GM23338 (cell line): Measurements from ENCODE around the gene PRTN3. TPM values are rescaled to one million over a fixed set of nuclear protein-coding genes. Genes with fewer than 3 reads are reported as not detected.

ENCODE experiments used
- ATAC-seq: fragments of 200-7000 bp; cut with Tn5 transposase; 3 replicates; pipeline ENCODE4 v1.9.1; 2020
- DNase-seq: peaks from one replicate; pipeline ENCODE4 v3.0.0-alpha.2; 2015; ENCODE audit warnings: low spot score
- H2AFZ ChIP-seq: fragments of 200-600 bp; sonication (generic); 2 replicates; pipeline ENCODE4 v1.8.0; 2016; ENCODE audit warnings: antibody characterized with exemption, mild to moderate bottlenecking, moderate library complexity
- H3F3A ChIP-seq: fragments of 200-600 bp; sonication (generic); replicated peaks from 2 replicates; pipeline ENCODE4 v1.8.0; 2017; ENCODE audit warnings: antibody characterized with exemption, mixed run types, low read depth
- H3K27ac ChIP-seq: fragments of 200-600 bp; sonication (generic); 2 replicates; pipeline ENCODE4 v1.6.1; 2016; ENCODE audit warnings: low read depth
- H3K27me3 ChIP-seq: fragments of 200-600 bp; sonication (generic); 2 replicates; pipeline ENCODE4 v1.8.0; 2016; ENCODE audit warnings: mild to moderate bottlenecking, mixed run types, moderate library complexity; ENCODE audit not compliant: insufficient read depth
- H3K36me3 ChIP-seq: fragments of 200-600 bp; sonication (generic); 2 replicates; pipeline ENCODE4 v1.8.0; 2016; ENCODE audit warnings: mild to moderate bottlenecking; ENCODE audit not compliant: insufficient read depth
- H3K4me1 ChIP-seq: fragments of 200-600 bp; sonication (generic); 2 replicates; pipeline ENCODE4 v1.8.0; 2016; ENCODE audit warnings: mild to moderate bottlenecking, moderate library complexity; ENCODE audit not compliant: insufficient read depth
- H3K4me2 ChIP-seq: fragments of 200-600 bp; sonication (generic); 2 replicates; pipeline ENCODE4 v1.7.1; 2017; ENCODE audit warnings: mixed run types
- H3K4me3 ChIP-seq: fragments of 200-600 bp; sonication (generic); 2 replicates; pipeline ENCODE4 v1.6.1; 2016; ENCODE audit warnings: mixed run types
- H3K79me2 ChIP-seq: fragments of 200-600 bp; sonication (generic); replicated peaks from 2 replicates; pipeline ENCODE4 v1.8.0; 2017; ENCODE audit warnings: mild to moderate bottlenecking; ENCODE audit not compliant: insufficient read depth
- H3K9me2 ChIP-seq: fragments of 200-600 bp; sonication (generic); 2 replicates; pipeline ENCODE4 v1.8.0; 2017; ENCODE audit not compliant: insufficient read depth
- H4K20me1 ChIP-seq: fragments of 200-600 bp; sonication (generic); replicated peaks from 2 replicates; pipeline ENCODE4 v1.8.0; 2017; ENCODE audit warnings: mild to moderate bottlenecking; ENCODE audit not compliant: insufficient read depth
- H3K27ac Mint-ChIP-seq: 2 replicates; pipeline ENCODE4 v1.8.0; 2020; ENCODE audit warnings: inconsistent platforms, mild to moderate bottlenecking, moderate library complexity, mixed read lengths
- H3K27me3 Mint-ChIP-seq: 3 replicates; pipeline ENCODE4 v1.8.0; 2022; ENCODE audit warnings: low read depth, mild to moderate bottlenecking, moderate library complexity, mixed read lengths, inconsistent platforms; ENCODE audit not compliant: insufficient read depth, poor library complexity
- H3K36me3 Mint-ChIP-seq: 3 replicates; pipeline ENCODE4 v1.8.0; 2021; ENCODE audit warnings: low read depth, mild to moderate bottlenecking, inconsistent platforms, moderate library complexity, mixed read lengths
- H3K4me1 Mint-ChIP-seq: 3 replicates; pipeline ENCODE4 v1.8.0; 2020; ENCODE audit warnings: mild to moderate bottlenecking, inconsistent platforms, mixed read lengths
- H3K4me3 Mint-ChIP-seq: 3 replicates; pipeline ENCODE4 v1.8.0; 2021; ENCODE audit warnings: moderate library complexity, mild to moderate bottlenecking, inconsistent platforms, mixed read lengths
- H3K9me3 Mint-ChIP-seq: 3 replicates; pipeline ENCODE4 v1.8.0; 2020; ENCODE audit warnings: moderate library complexity, mild to moderate bottlenecking, inconsistent platforms, mixed read lengths
- CREB1 ChIP-seq: fragments of 250-450 bp; sonication (Bioruptor Pico); IDR thresholded peaks from 2 replicates; pipeline ENCODE4 v1.5.0; 2020; ENCODE audit warnings: low read depth, mild to moderate bottlenecking, moderate library complexity
- EZH2 ChIP-seq: fragments of 200-600 bp; sonication (generic); IDR thresholded peaks from one replicate; pipeline ENCODE4 v1.8.0; 2017; ENCODE audit warnings: antibody characterized with exemption, mild to moderate bottlenecking, low read depth; ENCODE audit not compliant: unreplicated experiment
- EZH2phosphoT487 ChIP-seq: fragments of 200-600 bp; sonication (generic); IDR thresholded peaks from one replicate; pipeline ENCODE4 v1.8.1; 2018; ENCODE audit warnings: antibody characterized with exemption; ENCODE audit not compliant: unreplicated experiment
- JUNB ChIP-seq: IDR thresholded peaks from one replicate; pipeline ENCODE4 v1.6.1; 2016; ENCODE audit warnings: antibody characterized with exemption; ENCODE audit not compliant: unreplicated experiment
- NANOG ChIP-seq: IDR thresholded peaks from 2 replicates; pipeline ENCODE4 v1.6.1; 2016; ENCODE audit warnings: antibody characterized with exemption, borderline replicate concordance
- POLR2AphosphoS5 ChIP-seq: IDR thresholded peaks from 2 replicates; pipeline ENCODE4 v1.6.1; 2016; ENCODE audit warnings: antibody characterized with exemption, low read depth
- STAT1 ChIP-seq: IDR thresholded peaks from one replicate; pipeline ENCODE4 v1.6.1; 2016; ENCODE audit warnings: antibody characterized with exemption; ENCODE audit not compliant: unreplicated experiment
- ZNF114 ChIP-seq: fragments of 250-450 bp; sonication (Bioruptor Pico); IDR thresholded peaks from 2 replicates; pipeline ENCODE4 v1.5.0; 2020; ENCODE audit warnings: mild to moderate bottlenecking, moderate library complexity
- ZNF331 ChIP-seq: fragments of 250-450 bp; sonication (Bioruptor Pico); IDR thresholded peaks from 2 replicates; pipeline ENCODE4 v1.5.0; 2020; ENCODE audit warnings: low read depth, mild to moderate bottlenecking, moderate library complexity
- polyA plus RNA-seq: library from polyadenylated mRNA; unstranded; fragments of >200 nt; fragmentation: Nextera tagmentation; extraction: Ambion mirVana; gene quantifications from 2 replicates; pipeline ENCODE4 v1.2.1, GENCODE V29; 2016
- total RNA-seq: library from RNA; depleted of rRNA; stranded (reverse); fragments of >200 nt; shearing (Covaris generic); gene quantifications from 2 replicates; pipeline ENCODE4 v1.2.3, GENCODE V29; 2014
- TF ChIP-seq, protein P1 (sequence below): fragments of 250-450 bp; sonication (Bioruptor Pico); IDR thresholded peaks from 2 replicates; pipeline ENCODE4 v1.5.0; 2020; ENCODE audit warnings: mild to moderate bottlenecking, moderate library complexity
- TF ChIP-seq, protein P2 (sequence below): IDR thresholded peaks from 2 replicates; pipeline ENCODE4 v1.6.1; 2016; ENCODE audit warnings: antibody characterized with exemption
- TF ChIP-seq, protein P3 (sequence below), 2 experiments: fragments of 200-600 bp in 1 of 2; sonication (generic) in 1 of 2; conservative IDR thresholded peaks; 2 replicates each; pipeline versions ENCODE4 v1.5.1 to v1.6.1; 2016 to 2017; ENCODE audit warnings: antibody characterized with exemption in 2 of 2, low read depth in 2 of 2, mild to moderate bottlenecking in 2 of 2, moderate library complexity in 1 of 2
- TF ChIP-seq, protein P4 (sequence below): IDR thresholded peaks from one replicate; pipeline ENCODE4 v1.6.1; 2018; ENCODE audit warnings: antibody characterized with exemption; ENCODE audit not compliant: unreplicated experiment

The PRTN3 gene
- total and polyA plus RNA-seq, 2 experiments from 2014 or later, result 0.21 to 0.68 TPM

DNA sequence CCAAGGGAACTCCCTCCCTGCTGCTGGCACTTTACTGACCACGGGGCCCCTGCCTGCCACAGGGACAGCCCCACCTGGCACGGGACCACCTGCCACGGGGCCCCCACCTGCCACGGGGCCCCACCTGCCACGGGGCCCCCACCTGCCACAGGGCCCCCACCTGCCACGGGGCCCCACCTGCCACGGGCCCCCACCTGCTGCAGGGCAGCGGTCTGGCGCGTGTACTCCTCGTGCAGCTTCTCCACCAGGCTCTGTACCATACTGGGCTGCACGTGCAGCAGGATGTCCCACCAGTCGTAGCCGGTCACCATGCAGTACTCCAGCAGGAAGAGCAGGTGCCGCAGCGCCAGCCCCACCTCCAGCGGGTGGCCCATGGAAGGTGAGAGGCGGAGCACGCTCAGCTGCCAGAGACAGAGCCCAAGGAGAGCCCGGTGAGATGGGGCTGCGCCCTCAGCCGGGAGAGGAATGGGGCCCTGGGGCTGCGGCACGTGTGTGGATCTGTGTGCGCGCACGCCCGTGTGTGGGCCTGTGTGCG is 36.0 kb downstream of the PRTN3 start:
- peaks cover 13% of the 10 kb centered on the region for H3K27me3 Mint-ChIP-seq
- H3K4me2 ChIP-seq, result no peak overlapping the region
- TF ChIP-seq ZNF331 (CRISPR knock-in tag) (no peak), JUNB (no peak), CREB1 (CRISPR knock-in tag) (no peak), ZNF114 (no peak), EZH2phosphoT487 (no peak), NANOG (no peak), POLR2AphosphoS5 (no peak), EZH2 (no peak), STAT1 (no peak)
- TF ChIP-seq, protein P1, sequence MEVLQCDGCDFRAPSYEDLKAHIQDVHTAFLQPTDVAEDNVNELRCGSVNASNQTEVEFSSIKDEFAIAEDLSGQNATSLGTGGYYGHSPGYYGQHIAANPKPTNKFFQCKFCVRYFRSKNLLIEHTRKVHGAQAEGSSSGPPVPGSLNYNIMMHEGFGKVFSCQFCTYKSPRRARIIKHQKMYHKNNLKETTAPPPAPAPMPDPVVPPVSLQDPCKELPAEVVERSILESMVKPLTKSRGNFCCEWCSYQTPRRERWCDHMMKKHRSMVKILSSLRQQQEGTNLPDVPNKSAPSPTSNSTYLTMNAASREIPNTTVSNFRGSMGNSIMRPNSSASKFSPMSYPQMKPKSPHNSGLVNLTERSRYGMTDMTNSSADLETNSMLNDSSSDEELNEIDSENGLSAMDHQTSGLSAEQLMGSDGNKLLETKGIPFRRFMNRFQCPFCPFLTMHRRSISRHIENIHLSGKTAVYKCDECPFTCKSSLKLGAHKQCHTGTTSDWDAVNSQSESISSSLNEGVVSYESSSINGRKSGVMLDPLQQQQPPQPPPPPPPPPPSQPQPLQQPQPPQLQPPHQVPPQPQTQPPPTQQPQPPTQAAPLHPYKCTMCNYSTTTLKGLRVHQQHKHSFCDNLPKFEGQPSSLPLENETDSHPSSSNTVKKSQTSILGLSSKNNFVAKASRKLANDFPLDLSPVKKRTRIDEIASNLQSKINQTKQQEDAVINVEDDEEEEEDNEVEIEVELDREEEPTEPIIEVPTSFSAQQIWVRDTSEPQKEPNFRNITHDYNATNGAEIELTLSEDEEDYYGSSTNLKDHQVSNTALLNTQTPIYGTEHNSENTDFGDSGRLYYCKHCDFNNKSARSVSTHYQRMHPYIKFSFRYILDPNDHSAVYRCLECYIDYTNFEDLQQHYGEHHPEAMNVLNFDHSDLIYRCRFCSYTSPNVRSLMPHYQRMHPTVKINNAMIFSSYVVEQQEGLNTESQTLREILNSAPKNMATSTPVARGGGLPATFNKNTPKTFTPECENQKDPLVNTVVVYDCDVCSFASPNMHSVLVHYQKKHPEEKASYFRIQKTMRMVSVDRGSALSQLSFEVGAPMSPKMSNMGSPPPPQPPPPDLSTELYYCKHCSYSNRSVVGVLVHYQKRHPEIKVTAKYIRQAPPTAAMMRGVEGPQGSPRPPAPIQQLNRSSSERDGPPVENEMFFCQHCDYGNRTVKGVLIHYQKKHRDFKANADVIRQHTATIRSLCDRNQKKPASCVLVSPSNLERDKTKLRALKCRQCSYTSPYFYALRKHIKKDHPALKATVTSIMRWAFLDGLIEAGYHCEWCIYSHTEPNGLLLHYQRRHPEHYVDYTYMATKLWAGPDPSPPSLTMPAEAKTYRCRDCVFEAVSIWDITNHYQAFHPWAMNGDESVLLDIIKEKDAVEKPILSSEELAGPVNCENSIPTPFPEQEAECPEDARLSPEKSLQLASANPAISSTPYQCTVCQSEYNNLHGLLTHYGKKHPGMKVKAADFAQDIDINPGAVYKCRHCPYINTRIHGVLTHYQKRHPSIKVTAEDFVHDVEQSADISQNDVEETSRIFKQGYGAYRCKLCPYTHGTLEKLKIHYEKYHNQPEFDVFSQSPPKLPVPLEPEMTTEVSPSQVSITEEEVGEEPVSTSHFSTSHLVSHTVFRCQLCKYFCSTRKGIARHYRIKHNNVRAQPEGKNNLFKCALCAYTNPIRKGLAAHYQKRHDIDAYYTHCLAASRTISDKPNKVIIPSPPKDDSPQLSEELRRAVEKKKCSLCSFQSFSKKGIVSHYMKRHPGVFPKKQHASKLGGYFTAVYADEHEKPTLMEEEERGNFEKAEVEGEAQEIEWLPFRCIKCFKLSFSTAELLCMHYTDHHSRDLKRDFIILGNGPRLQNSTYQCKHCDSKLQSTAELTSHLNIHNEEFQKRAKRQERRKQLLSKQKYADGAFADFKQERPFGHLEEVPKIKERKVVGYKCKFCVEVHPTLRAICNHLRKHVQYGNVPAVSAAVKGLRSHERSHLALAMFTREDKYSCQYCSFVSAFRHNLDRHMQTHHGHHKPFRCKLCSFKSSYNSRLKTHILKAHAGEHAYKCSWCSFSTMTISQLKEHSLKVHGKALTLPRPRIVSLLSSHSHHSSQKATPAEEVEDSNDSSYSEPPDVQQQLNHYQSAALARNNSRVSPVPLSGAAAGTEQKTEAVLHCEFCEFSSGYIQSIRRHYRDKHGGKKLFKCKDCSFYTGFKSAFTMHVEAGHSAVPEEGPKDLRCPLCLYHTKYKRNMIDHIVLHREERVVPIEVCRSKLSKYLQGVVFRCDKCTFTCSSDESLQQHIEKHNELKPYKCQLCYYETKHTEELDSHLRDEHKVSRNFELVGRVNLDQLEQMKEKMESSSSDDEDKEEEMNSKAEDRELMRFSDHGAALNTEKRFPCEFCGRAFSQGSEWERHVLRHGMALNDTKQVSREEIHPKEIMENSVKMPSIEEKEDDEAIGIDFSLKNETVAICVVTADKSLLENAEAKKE, result no peak
- TF ChIP-seq, protein P2, sequence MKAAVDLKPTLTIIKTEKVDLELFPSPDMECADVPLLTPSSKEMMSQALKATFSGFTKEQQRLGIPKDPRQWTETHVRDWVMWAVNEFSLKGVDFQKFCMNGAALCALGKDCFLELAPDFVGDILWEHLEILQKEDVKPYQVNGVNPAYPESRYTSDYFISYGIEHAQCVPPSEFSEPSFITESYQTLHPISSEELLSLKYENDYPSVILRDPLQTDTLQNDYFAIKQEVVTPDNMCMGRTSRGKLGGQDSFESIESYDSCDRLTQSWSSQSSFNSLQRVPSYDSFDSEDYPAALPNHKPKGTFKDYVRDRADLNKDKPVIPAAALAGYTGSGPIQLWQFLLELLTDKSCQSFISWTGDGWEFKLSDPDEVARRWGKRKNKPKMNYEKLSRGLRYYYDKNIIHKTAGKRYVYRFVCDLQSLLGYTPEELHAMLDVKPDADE, result no peak
- TF ChIP-seq, protein P3, sequence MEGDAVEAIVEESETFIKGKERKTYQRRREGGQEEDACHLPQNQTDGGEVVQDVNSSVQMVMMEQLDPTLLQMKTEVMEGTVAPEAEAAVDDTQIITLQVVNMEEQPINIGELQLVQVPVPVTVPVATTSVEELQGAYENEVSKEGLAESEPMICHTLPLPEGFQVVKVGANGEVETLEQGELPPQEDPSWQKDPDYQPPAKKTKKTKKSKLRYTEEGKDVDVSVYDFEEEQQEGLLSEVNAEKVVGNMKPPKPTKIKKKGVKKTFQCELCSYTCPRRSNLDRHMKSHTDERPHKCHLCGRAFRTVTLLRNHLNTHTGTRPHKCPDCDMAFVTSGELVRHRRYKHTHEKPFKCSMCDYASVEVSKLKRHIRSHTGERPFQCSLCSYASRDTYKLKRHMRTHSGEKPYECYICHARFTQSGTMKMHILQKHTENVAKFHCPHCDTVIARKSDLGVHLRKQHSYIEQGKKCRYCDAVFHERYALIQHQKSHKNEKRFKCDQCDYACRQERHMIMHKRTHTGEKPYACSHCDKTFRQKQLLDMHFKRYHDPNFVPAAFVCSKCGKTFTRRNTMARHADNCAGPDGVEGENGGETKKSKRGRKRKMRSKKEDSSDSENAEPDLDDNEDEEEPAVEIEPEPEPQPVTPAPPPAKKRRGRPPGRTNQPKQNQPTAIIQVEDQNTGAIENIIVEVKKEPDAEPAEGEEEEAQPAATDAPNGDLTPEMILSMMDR (conservative IDR thresholded peaks at IDR 0.05; ENCODE audit: low read depth in 2 of 2), result no peak
- TF ChIP-seq, protein P4, sequence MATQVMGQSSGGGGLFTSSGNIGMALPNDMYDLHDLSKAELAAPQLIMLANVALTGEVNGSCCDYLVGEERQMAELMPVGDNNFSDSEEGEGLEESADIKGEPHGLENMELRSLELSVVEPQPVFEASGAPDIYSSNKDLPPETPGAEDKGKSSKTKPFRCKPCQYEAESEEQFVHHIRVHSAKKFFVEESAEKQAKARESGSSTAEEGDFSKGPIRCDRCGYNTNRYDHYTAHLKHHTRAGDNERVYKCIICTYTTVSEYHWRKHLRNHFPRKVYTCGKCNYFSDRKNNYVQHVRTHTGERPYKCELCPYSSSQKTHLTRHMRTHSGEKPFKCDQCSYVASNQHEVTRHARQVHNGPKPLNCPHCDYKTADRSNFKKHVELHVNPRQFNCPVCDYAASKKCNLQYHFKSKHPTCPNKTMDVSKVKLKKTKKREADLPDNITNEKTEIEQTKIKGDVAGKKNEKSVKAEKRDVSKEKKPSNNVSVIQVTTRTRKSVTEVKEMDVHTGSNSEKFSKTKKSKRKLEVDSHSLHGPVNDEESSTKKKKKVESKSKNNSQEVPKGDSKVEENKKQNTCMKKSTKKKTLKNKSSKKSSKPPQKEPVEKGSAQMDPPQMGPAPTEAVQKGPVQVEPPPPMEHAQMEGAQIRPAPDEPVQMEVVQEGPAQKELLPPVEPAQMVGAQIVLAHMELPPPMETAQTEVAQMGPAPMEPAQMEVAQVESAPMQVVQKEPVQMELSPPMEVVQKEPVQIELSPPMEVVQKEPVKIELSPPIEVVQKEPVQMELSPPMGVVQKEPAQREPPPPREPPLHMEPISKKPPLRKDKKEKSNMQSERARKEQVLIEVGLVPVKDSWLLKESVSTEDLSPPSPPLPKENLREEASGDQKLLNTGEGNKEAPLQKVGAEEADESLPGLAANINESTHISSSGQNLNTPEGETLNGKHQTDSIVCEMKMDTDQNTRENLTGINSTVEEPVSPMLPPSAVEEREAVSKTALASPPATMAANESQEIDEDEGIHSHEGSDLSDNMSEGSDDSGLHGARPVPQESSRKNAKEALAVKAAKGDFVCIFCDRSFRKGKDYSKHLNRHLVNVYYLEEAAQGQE, result no peak
- peaks cover 41% of the 10 kb centered on the region; the same call in 2 of the 3 replicates for H3K36me3 Mint-ChIP-seq
- no peak overlapping the region for H3K4me3 Mint-ChIP-seq
- H3K27ac ChIP-seq, result no peak overlapping the region
- H3K4me1 ChIP-seq, result no peaks in the 10 kb centered on the region
- peaks cover 7% of the 10 kb centered on the region; the same call in 2 of the 3 replicates for H3K9me3 Mint-ChIP-seq
- H3K27me3 ChIP-seq, result no peaks in the 10 kb centered on the region
- H3K9me2 ChIP-seq, result no peaks in the 10 kb centered on the region
- H4K20me1 ChIP-seq, result no peaks in the 10 kb centered on the region; the same call in 1 of the 2 replicates
- DNase-seq (no peak), ATAC-seq (no peak)
- peaks cover 7% of the 10 kb centered on the region for H3F3A ChIP-seq
- H2AFZ ChIP-seq, result no peak overlapping the region
- no peaks in the 10 kb centered on the region for H3K4me1 Mint-ChIP-seq
- no peak overlapping the region for H3K4me3 ChIP-seq
- no peak overlapping the region for H3K27ac Mint-ChIP-seq
- H3K79me2 ChIP-seq, result no peaks in the 10 kb centered on the region
- H3K36me3 ChIP-seq, result no peaks in the 10 kb centered on the region; the same call in 1 of the 2 replicates
